HG02623 (cell line): ENCODE results near the gene ARL16.

Source experiments
- ATAC-seq: cut with Tn5 transposase; IDR thresholded peaks from one replicate; pipeline ENCODE4 v1.9.1; 2021; ENCODE audit warnings: moderate library complexity; ENCODE audit not compliant: unreplicated experiment

The ARL16 gene, protein sequence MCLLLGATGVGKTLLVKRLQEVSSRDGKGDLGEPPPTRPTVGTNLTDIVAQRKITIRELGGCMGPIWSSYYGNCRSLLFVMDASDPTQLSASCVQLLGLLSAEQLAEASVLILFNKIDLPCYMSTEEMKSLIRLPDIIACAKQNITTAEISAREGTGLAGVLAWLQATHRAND

DNA sequence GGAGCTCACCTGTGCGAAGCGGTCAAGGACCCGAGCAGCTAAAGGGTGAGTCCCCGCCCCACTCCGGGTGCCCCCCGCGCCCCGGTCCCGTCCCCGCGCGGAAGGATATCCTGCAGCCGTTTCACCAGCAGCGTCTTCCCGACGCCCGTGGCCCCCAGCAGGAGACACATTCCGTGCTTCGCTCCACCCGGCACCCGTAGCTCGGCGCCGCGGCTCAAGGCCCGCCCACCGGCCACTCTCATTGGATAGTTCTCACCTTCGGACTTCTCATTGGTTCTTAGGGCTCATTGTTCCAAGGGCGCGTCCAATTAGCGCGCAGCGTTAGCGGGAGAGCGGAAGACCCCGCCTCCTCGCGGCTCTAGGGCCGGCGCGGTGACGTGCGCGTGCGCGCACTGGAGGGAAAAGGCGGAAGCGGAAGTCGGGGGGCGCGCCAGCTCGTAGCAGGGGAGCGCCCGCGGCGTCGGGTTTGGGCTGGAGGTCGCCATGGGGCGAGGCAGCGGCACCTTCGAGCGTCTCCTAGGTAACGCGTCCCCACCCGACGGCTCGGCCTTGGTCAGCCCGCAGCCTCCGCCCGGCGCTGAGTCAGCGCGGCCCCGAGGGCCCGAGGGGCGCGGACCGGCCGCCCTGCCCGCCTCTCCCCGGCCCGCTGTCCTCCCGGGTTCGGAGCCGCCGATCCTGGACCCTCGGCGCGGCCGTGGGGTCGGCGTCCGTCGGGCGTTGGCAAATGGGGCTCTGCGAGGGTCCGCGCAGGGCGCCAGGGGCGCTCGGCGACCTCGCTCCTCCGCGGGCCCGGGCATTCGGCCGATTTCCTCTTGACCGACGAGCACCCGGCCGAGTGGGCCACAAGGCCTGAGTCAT, at the start of gene ARL16, which contains the start of gene HGS:
Gene ARL16, minus strand, starts transcription at position 214 of the 858 bp plus-strand sequence. Its CDS starts 44 bp downstream, at position 170.
Gene HGS, plus strand, starts transcription at position 428 of the 858 bp plus-strand sequence. Its CDS starts 56 bp downstream, at position 484.
- peak; percentile 87 for ATAC-seq

DNA sequence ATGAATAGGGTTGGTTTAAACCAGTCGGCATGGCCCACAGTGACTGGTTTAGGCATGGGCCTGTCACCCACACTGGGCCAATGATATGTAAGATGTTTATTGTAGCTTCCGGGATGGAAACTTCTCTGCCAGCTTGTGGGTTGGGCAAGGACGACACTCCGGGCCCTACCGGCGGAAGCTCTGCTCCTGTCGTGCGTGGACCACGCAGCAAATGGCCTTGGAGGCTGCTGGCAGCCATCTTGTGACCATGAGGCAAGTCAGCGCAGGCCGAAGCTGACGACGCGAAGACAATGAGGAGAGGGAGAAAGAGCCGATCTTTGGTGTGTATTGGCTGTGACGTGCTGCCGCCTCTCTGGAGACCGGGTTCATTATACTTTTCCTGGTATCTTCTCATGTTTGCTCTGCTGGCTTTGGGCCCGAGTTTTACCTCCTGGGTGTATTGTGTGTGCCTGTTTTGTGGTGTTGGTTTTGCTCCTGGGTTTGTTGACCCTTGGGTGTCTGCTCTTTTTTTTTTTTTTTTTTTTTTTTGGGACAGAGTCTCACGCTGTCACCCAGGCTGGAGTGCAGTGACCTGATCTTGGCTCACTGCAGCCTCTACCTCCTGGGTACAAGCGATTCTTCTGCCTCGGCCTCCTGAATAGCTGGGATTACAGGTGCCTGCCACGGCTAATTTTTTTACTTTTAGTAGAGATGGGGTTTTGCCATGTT, 43.9 kb upstream of the ARL16 start:
- ATAC-seq: no peak

DNA sequence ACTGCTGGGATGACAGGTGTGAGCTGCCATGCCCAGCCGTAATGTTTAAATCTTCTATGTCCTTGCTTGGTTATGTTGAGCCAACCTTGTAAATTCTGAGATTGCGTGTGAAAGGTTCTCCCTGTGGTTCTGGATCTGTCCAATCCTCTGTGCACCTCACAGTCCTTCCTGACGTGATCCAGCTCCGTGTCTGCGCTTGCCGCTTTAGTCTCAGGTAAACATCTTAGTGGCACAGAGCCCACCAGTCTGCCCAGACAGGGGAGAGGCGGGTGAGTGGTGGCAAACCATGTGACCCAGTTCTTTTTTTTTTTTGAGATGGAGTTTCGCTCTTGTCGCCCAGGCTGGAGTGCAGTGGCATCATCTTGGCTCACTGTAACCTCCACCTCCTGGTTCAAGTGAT, 42.4 kb upstream of the ARL16 start:
- ATAC-seq: no peak

DNA sequence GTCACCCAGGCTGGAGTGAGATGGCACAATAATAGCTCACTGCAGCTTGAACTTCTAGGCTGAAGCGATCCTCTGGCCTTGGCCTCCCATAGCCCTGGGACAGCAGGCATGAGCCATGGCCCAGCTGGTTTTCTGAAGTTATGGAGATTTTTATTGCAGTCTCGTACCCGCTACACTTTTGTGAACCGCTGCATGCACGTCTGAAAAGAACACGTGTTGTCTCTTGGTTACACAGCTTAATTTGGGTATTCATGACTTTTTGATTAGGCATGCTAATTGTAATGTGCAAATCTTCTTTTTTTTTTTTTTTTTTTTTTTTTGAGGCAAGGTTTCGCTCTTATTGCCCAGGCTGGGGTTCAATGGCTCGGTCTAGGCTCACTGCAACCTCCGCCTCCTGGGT, 41.8 kb upstream of the ARL16 start:
- no peak for ATAC-seq

DNA sequence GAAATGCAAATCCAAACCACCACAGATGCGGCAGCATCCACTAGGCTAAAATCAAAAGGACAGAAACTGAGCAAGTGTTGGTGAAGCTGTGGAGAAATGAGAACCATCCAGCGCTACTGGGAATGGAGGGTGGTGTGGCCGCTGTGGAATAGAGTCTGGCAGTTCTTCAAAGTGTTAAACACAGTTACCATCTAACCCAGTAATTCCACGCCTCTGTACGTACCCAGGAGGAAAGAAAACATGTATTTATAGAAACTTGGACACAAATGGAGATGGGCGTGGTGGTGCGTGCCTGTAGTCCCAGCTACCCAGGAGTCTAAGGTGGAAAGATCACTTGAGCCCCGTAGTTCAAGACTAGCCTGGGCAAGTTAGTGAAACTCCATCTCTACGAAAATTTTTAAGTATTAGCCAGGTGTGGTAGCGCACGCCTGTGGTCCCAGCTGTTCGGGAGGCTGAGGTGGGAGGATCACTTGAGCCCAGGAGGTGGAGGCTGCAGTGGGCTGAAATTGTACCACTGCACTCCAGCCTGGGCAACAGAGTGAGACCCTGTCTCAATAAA, 40.1 kb upstream of the ARL16 start:
- no peak for ATAC-seq

DNA sequence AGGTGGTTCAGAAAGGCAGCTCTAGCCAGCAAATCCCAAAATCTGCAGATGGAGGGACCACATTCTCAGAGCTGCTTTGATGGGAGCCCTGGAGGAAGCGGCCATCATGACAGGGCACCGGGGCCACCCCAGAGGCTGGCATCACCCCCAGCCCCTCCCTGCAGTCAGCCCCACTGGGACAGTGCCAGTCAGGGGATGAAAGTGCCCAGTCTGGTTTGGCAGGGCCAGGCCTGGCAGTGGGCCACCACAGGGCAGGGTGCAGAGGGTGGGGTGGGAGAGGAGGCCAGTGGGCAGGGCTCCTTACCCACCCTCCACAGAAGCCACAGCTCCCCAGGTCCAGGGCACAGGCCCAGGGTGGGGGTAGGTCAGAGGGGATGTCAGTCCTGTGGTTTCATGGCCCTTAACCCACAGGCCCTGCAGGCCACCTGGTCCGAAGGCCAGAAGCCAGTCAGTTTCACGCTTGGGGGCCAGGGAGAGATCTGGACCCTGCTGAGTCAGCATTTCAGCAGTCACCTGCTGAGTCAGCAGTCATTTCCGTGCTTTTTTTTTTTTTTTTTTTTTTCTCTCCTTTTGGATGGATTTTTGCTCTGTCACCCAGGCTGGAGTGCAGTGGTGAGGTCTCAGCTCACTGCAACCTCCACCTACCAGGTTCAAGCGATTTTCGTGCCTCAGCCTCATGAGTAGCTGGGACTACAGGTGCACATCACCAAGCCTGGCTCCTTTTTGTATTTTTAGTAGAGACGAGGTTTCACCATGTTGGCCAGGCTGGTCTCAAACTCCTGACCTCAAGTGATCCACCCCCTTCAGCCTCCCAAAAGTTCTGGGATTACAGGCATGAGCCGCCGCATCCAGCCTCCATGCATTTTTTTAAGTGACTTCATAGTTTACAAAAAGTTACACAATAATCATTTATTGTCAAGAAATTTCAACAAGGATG, 38.9 kb upstream of the ARL16 start:
- ATAC-seq: no peak

DNA sequence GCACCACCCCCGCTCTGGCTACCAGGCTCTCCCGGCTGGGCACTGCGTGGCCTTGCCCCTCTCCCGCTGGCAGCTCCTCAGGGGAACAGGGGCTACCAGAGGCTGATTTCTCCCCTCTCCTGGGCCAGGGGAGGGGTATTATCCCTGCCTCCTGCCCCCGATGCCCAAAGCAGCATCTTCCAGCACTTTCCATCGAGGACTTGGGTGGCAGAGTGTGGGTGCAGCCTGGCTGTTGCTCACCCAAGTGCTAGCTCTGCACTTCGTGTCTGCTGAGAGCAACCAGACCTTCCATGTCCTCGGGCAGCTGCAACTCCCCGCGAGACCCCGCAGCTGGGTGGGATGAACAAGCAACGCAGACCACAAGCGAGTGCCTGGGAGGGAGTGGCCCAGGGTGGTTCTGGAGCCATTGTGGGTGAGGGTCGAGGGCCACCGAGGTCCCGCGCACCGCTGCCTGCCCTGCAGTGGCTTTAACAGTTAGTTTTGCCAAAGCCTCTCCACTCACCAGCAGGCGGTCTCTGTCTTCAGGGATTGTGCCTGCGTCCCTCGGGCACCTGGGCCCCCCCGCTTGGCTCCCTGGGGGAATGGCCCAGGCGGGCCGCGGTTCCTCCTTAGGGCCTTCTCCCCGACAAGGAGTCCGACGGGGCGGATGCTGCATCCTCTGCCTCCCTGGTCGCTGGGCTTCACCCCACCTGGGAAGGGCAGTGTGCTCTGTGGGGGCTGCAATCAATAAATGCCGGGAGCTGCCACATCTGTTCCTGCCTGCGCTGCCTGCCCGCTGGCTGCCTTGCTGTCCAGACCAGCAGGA, 36.9 kb upstream of the ARL16 start:
- ATAC-seq: no peak

DNA sequence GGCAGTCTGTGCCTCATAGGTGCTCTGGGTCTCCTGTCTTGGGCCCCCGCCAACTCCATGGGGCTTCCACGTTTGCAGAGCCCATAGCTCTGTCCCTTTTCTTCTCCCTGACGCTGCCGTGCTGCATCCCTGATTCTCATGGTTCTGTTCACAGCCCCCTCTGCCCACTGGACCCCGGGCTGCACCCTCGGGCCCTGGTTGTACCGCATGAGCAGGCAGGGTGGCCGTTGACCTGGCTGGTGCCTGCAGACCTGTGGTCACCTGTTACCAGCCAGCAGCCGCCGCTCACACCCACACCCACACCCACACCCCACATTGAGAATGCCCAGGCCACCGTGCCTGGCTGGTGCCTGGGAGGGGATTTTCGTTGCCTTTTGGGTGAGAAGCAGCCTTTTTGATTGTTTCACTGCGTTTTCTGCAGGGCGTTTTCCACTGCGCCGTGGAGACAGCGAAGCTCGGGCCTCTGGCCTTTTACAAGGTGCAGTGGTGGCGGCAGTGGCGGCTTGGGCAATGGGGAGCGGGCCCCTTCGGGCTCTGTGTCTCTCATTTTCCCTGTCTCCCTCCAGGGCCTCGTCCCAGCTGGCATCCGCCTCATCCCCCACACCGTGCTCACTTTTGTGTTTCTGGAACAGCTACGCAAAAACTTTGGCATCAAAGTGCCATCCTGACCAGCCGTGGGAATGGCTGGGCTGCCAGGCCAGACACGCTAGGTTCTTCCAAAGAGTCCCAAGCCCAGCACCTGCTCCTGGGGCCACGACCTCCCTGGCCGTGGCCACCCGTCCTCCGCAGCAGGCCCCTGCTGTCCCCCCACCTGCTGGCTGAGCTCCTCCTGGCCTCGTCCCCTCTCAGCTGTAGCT, 36.0 kb upstream of the ARL16 start:
- no peak for ATAC-seq

DNA sequence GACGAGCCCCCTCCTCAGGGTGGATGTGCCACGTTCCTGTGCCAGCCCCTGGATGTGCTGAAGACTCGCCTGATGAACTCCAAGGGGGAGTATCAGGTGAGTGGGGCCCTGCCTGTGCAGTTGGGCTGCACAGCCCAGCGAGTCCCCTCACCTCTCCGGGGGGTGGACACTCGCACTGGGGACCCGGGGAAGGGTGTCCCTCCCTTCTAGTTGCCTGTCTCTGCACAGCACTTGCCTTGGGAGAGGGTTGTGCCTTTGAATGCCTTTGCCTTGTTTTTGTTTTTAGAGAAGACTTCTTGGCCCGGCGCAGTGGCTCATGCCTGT, 34.1 kb upstream of the ARL16 start:
- ATAC-seq: no peak

DNA sequence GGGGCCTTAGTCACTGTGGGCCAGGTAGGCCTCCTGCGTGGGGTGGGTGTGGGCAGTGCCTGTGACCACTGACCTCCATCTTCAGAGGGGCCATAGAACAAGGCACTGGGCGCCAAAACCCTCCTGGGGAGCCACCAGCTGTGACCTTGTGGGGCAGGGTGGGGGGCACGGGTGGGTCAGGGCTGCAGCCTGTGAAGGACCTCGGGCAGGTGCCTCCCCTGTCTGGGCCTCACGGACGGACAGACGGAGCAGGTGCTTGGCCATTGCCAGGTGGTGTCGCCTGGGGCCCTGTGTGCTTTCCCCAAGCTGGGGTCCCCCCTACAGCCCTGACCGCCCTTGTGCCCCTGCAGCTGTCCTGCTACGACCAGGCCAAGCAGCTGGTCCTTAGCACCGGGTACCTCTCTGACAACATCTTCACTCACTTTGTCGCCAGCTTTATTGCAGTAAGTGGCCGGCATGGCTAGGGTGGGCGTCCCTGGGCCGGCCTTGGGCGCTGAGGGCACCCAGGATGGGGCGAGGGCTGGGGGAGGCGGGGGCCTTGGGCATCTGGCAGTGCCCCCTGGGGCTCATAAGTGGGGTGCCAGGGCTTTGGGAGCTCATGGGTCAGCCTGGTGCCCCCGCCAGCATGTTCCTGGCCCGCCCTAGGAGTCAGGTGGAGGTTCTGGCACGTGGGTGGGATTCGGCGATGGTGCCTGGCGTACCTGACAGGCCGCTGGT, 33.6 kb upstream of the ARL16 start:
- ATAC-seq: no peak

DNA sequence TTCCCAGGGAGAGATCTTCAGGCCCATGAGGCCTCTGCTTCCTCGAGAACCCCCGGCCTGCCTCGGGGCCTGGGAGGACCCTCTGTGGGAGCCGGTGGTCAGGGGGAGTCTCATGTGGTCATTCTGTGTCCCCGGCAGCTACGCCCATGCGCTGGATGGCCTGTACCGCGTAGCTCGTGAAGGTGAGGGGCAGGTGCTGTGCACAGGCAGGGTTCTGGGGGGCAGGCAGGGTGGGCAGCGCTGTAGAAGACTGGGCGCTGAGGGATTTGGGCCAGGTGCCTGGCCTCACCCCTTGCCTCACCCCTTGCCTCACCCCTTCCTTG, 33.0 kb upstream of the ARL16 start:
- no peak for ATAC-seq

DNA sequence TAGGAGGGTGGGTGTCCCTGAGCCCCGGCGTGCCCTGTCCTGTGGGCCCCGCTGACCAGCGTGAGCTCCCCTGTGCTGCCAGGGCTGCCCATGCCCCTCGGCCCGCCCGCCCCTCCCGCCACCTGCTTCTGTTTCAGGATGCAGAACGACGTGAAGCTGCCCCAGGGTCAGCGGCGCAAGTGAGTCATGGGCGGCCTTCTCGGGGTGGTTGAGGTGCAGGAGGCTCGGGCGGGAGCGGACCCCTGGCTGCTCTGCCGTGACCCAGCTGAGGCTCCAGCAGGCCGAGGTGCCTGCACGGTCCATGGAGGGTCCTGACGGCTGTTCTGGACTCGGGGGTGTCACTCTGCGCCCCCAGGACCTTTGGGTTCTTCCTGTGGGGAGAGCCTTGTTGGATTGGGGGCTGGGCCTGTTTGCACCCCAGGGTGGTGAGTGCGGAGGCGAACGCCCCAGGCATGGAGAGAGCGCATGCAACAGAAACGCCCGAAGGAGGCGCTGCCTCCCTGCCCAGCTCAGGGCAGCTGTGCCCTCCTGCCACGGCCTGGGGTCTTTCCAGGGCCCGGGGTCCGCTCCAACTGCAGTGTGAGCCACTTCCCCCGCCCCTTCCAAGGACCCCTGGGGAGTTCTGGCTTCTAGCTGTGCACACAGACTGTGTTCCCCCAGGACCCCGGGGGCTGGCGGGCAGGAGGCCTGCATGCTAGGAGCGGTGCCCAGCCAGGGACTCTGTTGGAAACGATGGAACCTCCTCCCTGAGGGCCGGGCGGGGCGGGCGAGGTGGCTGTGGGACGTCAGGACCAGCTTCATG, 32.5 kb upstream of the ARL16 start:
- no peak for ATAC-seq

DNA sequence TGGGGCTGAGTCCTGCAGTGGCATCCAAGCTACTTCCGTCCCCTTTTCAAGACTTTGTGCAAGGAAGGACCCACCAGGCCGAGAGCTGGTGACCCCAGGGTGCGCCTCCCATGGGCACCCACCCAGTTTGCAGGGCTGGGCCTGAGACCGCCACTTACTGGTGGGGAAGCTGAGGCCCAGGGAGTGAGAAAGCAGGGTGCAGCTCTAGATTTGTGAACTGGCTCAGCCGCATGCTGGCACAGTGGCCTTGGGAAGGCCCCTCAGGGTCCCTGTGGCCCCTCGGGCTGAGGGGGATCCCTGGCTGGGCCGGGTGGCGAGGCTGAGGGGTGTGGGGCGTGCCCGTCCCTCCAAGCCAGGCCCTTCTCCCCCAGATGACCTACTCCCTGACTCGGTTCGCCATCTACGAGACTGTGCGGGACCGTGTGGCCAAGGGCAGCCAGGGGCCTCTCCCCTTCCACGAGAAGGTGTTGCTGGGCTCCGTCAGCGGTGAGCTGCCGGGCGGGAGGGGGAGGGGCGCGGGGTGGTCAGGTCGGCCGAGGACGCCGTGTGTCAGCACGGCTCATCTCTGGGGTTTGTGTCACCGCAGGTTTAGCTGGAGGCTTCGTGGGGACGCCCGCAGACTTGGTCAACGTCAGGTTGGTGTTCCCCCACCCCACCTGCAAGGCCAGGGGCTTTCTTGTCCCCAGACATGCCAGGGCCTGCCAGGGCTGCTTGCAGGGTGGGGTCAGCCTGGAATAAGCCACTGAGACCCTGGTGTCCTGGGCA, 31.7 kb upstream of the ARL16 start:
- ATAC-seq: no peak

DNA sequence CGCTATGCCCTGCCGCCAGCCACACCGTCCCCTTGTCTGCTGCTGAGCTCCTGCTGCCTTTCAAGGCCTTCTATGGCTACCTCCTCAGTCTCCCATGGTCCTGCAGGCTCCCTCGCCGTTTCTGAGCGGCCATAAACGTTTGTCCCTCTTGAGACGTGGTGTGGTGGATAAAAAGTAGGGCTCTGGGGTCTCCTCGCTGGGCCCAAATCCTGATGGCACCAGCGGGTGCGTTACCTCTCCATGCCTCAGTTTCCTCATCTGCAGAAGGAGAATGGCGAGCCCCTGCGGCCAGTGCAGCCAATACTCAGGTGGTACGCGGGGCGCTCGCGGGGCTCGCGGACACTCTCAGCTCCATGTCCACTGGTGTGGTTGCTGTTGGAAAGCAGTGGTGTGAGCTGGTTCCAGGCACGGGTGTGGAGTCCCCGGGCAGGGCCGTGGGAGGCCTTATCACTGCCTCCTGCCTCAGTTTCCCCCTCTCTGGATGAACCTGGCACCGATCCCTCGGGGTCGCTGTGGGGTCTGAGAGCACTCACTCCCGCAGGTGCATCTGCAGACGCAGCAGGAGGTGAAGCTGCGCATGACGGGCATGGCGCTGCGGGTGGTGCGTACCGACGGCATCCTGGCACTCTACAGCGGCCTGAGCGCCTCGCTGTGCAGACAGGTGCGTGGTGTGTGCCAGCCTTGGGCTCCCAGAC, 31.0 kb upstream of the ARL16 start:
- no peak for ATAC-seq

DNA sequence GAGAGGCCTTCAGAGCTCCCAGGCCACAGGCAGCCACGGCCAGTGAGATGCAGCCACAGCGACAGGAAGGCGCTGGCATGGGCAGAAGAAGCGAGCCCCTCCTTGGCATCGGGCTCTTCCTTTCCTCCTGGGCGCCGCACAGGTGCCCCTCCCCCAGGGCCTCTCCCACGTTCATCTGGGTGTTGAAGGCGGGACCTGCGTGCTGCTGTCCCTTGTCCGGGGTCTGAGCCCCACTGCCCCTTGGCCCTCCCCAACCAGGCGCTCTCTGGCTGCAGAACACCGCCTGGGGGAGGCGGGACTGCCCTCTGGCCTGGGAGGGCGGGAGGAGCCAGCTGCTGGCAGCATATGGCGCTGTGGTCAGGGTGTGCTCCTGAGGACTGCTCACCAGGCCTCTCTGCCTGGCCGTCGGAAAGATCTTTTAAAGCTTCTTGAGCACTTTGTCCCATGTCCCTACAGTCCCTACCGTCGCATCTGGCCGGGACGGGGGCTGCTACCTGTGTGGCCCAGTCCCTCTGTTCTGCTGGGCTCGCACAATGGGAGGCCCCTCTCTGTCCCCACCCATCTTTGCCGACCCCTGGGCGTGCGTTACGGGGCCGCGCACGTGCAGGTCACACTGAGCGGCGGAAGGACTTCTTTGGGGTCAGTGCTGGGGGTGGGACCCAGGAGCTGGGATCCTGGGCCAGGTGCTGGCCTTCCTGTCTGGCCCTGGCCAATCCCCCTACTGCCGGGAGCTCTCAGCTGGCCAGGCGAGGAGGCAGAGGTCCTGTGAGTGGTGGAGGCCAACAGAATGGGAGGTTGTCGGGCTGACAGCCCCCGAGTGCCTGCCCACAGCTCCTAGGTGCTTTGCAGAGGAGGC, 30.2 kb upstream of the ARL16 start:
- ATAC-seq: no peak
